Frontal cortex (tissue), 4 donors: ENCODE measurements around the gene LNX1. TPM values are rescaled to one million over a fixed set of nuclear protein-coding genes. Genes with fewer than 3 reads are reported as not detected.
A peak's percentile ranks its signal among the peaks of the same experiment; 100 is the strongest.

Experiments
- DNase-seq, 2 donors: peaks; one replicate each; pipeline ENCODE4 v3.0.0; 2012; ENCODE audit warnings: low spot score in 2 of 2
- FAIRE-seq: peaks from 2 replicates; lab custom pipeline; 2012; peaks lifted over from hg19 to GRCh38; lab: Jason Lieb, UNC
- total RNA-seq: library from RNA; depleted of rRNA; stranded (reverse); fragments of >200 nt; gene quantifications from one replicate; pipeline ENCODE4 v1.2.3, GENCODE V29; 2014
- donor health status: control.
- donor health status: control.
- donor health status: control.

LNX1 gene
- total RNA-seq, 1 donor from 2014 or later: 67.7 TPM

DNA sequence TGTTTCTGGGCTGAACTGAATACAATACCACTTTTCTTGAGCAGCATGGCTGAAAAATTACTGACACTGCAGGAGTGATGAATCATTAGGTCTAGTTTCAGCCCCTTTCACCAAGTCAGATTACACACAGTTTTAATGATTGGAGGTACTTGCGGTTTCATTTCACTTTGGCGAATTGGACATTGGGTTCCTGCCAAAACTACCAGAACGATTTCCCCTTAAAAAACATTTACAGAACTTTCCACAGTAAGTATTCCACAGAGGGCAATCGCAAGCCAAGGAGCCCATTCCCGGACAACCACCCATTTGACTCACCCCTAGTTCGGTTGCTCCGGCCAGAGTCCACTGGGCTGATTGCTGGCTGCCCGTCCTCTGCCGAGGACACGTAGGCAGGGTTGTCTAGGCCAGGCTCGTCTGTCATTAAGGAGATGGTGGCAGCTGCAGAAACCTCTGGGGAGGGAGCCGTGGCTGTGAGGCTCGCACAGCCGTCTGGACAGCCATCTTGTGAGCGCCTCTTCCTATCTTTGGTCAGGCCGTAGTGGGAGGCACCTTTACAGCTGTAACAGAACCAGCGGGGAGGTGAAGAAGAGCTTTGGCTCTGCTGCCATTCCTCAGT is 83.5 kb downstream of the LNX1 start:
- no peak for FAIRE-seq
- DNase-seq: no peak

- FAIRE-seq (no peak), DNase-seq (no peak)
Observed at GRCh38 chr4:53507058-53507457, 84.2 kb downstream of the LNX1 start.

- DNase-seq (no peak), FAIRE-seq (no peak)
Observed at GRCh38 chr4:53505947-53506346, 85.3 kb downstream of the LNX1 start.

- FAIRE-seq (no peak), DNase-seq (no peak)
Observed at GRCh38 chr4:53502094-53502493, 89.2 kb downstream of the LNX1 start.

DNA sequence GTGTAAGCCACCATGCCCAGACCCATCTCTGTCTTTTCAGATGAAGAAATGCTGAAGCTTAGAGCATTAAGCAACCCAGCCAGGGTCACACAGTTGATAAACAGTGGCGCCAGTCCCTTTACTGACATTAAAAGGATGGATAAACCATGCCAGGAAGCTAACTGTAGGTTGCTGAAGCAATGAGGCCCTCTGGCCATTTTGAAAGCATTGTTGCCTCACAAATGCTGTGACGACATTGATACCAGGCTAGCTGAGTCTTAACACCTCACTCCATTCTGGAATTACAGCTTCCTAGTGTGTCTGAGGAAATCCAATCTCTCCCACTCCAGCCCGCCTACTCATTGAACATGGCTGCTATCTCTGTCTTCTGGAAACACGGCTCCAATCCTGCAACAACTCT is 89.7 kb downstream of the LNX1 start:
- no peak for FAIRE-seq
- no peak for DNase-seq

DNA sequence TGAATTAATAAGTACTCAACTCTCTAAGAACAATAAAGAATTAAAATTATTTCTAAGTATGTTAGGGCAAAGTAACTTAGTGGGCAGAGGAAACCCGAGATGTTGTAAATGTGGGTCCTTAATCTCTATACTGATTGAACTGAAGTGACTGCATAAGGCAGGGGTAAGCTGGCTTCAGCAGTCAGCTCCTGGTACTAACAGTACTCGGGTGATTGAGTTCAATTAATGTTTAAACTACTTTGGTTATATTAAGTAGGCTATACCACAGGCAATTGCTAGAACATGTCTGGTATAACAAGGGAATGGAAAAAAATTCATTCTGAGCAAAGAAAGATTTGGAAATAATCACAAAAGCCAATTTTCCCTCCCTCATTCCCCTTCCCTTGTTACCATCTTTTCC is 90.7 kb downstream of the LNX1 start:
- no peak for FAIRE-seq

GRCh38 chr4:53499791-53500190 is 91.5 kb downstream of the LNX1 start:
- DNase-seq (no peak), FAIRE-seq (no peak)

More for the DNA sequence above, 90.7 kb downstream of the LNX1 start:
- DNase-seq: no peak

DNA sequence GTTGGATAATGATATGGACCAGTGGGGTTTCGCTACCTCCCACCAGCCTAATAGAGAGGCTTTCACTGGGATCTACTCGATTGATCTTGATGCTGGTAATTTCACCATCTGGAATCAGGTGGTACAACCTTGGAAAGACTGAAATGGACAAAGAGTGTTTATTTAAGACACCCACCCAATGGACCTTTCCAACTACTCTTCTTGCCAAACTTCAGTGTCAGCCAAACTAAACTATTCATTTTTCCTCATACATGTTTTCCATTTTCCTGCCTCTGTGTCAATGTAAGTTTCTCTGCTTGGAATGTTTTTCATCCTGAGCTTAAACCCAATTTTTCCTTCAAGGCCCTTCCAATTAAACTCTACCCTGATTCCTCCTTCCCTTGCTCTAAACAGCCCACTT is 92.6 kb downstream of the LNX1 start:
- DNase-seq (no peak), FAIRE-seq (no peak)

- DNase-seq (no peak), FAIRE-seq (no peak)
Observed at GRCh38 chr4:53497487-53498244, 93.6 kb downstream of the LNX1 start.

- FAIRE-seq (no peak), DNase-seq (no peak)
Observed at GRCh38 chr4:53494851-53495250, 96.4 kb downstream of the LNX1 start.

- FAIRE-seq: no peak
- peak in 1 of 2 donors; percentile 14 for DNase-seq
Observed at GRCh38 chr4:53490965-53491622, 100.2 kb downstream of the LNX1 start.

GRCh38 chr4:53490161-53490956 is 100.9 kb downstream of the LNX1 start:
- FAIRE-seq (no peak), DNase-seq (no peak)

GRCh38 chr4:53489279-53489889 is 101.9 kb downstream of the LNX1 start:
- FAIRE-seq: no peak

GRCh38 chr4:53487766-53488165 is 103.5 kb downstream of the LNX1 start:
- no peak for FAIRE-seq

More at GRCh38 chr4:53489279-53489889, 101.9 kb downstream of the LNX1 start:
- no peak for DNase-seq

DNA sequence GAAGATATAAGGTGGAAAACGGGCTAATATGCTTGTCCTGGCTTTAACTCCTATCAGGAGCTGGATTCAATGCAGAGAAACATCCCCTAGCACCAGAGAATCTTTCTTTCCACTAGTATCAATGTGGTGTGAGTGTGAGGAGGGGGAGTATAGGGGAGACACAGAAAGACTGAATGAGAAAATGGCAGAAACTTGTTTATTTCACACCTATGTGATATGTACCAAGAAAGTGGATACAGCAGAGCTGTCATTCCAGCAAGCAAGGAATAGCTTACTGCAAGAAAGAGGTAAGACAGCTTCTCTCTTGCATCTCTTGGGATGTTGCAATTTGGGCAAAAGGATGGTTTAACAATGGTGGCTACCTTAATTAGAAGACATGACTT is 105.6 kb downstream of the LNX1 start:
- no peak for FAIRE-seq
- DNase-seq: no peak

More at GRCh38 chr4:53487766-53488165, 103.5 kb downstream of the LNX1 start:
- DNase-seq: no peak

DNA sequence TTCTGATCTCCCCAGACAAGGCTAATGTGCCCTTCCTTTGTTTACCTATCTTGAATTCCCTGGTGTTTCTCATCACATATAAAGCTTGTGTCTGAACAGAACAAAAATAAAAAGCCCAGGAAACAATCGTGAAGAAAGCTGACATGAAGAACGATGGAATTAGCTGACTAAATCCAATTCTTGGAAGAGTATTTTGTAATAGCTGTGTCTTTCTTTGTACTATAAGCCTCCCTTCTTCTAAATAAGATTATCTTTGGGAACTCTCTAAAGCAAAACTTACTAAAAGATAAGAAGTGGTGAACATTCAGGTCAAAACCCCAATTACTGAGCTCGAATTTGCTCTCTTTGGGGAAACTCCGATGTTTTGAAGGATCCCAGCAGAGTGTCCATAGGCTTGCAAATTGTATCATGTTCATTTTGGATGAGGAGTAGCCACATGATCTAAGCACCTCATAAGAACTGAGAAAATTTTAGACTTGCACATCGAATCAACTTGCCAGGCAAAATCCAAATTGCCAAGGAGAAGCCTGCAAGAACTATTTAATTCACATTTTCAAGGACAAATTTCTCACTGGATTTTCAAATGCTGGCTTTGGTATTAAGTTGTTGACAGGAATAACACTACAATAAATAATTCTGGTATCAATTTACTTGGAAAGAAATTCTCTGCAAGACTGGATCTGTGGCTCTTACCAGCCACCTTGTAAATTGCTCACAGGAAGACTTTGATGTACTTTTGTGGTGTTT is 106.2 kb downstream of the LNX1 start:
- DNase-seq (no peak), FAIRE-seq (no peak)

DNA sequence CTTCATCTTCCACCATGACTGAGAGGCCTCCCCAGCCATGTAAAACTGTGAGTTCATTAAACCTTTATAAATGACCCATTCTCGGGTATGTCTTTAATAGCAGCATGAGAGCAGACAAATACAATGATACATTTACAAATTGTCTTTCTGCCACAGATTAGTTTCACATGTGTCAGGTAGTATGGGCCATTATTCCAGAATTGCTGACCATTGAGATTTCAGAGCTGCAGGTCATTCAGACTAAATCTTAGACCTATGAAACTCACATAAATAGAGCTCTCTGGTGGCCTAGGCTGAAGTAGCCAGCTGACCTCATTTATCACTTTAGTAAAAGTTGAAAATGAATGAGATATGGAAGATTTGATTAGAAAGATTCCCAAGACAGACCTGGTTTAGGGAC is 108.0 kb downstream of the LNX1 start:
- FAIRE-seq (no peak), DNase-seq (no peak)

- DNase-seq (no peak), FAIRE-seq (no peak)
Observed at GRCh38 chr4:53481586-53481985, 109.7 kb downstream of the LNX1 start.

GRCh38 chr4:53480909-53481308 is 110.4 kb downstream of the LNX1 start:
- DNase-seq: no peak
- FAIRE-seq: no peak
